Measurements from ENCODE around the gene ACTA2.
A peak's percentile ranks its signal among the peaks of the same experiment; 100 is the strongest.

ACTA2 gene

DNA sequence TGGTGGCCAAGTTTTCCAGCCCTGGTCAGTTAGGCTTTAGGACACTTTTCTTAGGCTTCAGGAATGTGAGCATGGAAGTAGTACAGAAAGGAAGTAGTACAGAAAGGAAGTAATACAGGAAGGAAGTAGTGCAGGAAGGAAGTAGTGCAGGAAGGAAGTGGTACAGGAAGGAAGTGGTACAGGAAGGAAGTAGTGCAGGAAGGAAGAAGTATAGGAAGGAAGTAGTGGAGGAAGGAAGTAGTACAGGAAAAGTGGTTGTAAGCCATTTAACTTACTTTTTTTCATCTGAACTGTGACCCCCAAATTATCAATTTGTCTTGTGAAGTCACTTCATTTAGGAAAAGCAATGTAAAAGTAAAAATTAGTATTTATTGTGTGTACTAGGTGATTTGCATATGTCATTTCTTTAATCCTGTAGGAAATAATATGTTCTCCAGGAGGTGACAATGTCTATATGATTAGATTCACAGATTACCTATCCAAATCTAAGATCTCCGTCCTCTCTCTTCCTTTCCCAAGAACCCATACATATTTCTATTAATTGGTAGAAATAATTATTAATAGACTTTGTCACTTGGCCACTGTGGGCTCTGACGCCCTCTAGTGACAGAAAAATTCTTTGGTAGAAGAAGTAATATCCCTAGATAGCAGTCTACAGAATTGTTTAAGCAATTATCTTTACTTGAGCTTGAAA is 34.1 kb upstream of the ACTA2 start:
- H3K23ac ChIP-seq (ENCODE audit: low read length), result no peak overlapping the region
- no peak overlapping the region for H3K27ac ChIP-seq (ENCODE audit: low read depth, low read length)
- no peak overlapping the region for H2BK5ac ChIP-seq (ENCODE audit: low read length)
- peaks cover 2% of the 10 kb centered on the region for H3K4me1 ChIP-seq (ENCODE audit: control insufficient read depth, low read depth, low read length)
- no peak overlapping the region for H2BK120ac ChIP-seq (ENCODE audit: low read depth, low read length)
- H3K18ac ChIP-seq (ENCODE audit: low read length), result no peak overlapping the region
- no peaks in the 10 kb centered on the region for H3K79me2 ChIP-seq (ENCODE audit: control insufficient read depth, insufficient read depth, low read length)
- H3K4me3 ChIP-seq (ENCODE audit: low read length), result no peak overlapping the region
- H3K4me2 ChIP-seq (ENCODE audit: low read length), result no peak overlapping the region
- no peak overlapping the region for H4K5ac ChIP-seq (ENCODE audit: low read length)
- no peak overlapping the region for H3K56ac ChIP-seq (ENCODE audit: low read length)
- H3K36me3 ChIP-seq (ENCODE audit: control insufficient read depth, insufficient read depth, low read length), result no peaks in the 10 kb centered on the region
- no peak overlapping the region for H2AK5ac ChIP-seq (ENCODE audit: low read length)
- no peaks in the 10 kb centered on the region for H3K79me1 ChIP-seq (ENCODE audit: low read length)
- H3K27me3 ChIP-seq (ENCODE audit: insufficient read depth, low read length, poor library complexity), result no peaks in the 10 kb centered on the region
- DNase-seq, result peak; percentile 29
- no peak overlapping the region for H3K4ac ChIP-seq (ENCODE audit: low read depth, low read length)
- no peak overlapping the region for H3K9ac ChIP-seq (ENCODE audit: low read length)
- H4K8ac ChIP-seq (ENCODE audit: low read depth, low read length), result no peak overlapping the region
- no peak overlapping the region for H2BK15ac ChIP-seq (replicated peaks; ENCODE audit: low read depth)
- no CpG with 5 or more reads among the region's 2 CpGs for WGBS (ENCODE audit: extremely low coverage, insufficient coverage, low lambda C conversion rate)

DNA sequence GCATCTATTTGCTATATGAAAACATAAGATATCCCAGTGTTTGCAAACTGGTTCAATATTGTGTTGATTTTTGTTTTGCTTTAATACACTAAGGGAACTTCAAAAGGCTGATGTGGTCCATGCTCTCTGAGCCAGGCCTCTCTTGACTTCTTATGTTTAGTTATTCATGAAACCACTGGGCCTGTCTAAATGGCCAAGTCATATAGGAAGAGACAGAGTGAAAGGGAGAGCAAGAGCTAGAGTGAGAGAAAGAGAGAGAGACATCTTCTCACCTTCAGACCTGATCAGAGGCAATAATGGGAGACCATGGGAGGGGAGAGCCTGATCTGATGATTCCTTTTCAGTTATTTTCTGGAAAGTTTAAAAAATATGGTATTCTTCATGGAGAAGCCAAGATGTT is 32.0 kb upstream of the ACTA2 start:
- H2BK120ac ChIP-seq (ENCODE audit: low read depth, low read length), result no peak overlapping the region
- H3K23ac ChIP-seq (ENCODE audit: low read length), result no peak overlapping the region
- no peak overlapping the region for H3K56ac ChIP-seq (ENCODE audit: low read length)
- no peak overlapping the region for H2BK15ac ChIP-seq (replicated peaks; ENCODE audit: low read depth)
- H3K9ac ChIP-seq (ENCODE audit: low read length), result no peak overlapping the region
- DNase-seq, result no peak
- H2AK5ac ChIP-seq (ENCODE audit: low read length), result no peak overlapping the region
- H4K8ac ChIP-seq (ENCODE audit: low read depth, low read length), result no peak overlapping the region
- no peak overlapping the region for H3K18ac ChIP-seq (ENCODE audit: low read length)
- H2BK5ac ChIP-seq (ENCODE audit: low read length), result no peak overlapping the region
- H3K36me3 ChIP-seq (ENCODE audit: control insufficient read depth, insufficient read depth, low read length), result no peaks in the 10 kb centered on the region
- H4K5ac ChIP-seq (ENCODE audit: low read length), result no peak overlapping the region
- H3K4ac ChIP-seq (ENCODE audit: low read depth, low read length), result no peak overlapping the region
- no peak overlapping the region for H3K27ac ChIP-seq (ENCODE audit: low read depth, low read length)
- H3K79me1 ChIP-seq (ENCODE audit: low read length), result no peaks in the 10 kb centered on the region
- no peaks in the 10 kb centered on the region for H3K27me3 ChIP-seq (ENCODE audit: insufficient read depth, low read length, poor library complexity)
- no peak overlapping the region for H3K4me3 ChIP-seq (ENCODE audit: low read length)
- H3K4me1 ChIP-seq (ENCODE audit: control insufficient read depth, low read depth, low read length), result peaks cover 2% of the 10 kb centered on the region
- no peak overlapping the region for H3K4me2 ChIP-seq (ENCODE audit: low read length)
- H3K79me2 ChIP-seq (ENCODE audit: control insufficient read depth, insufficient read depth, low read length), result no peaks in the 10 kb centered on the region

DNA sequence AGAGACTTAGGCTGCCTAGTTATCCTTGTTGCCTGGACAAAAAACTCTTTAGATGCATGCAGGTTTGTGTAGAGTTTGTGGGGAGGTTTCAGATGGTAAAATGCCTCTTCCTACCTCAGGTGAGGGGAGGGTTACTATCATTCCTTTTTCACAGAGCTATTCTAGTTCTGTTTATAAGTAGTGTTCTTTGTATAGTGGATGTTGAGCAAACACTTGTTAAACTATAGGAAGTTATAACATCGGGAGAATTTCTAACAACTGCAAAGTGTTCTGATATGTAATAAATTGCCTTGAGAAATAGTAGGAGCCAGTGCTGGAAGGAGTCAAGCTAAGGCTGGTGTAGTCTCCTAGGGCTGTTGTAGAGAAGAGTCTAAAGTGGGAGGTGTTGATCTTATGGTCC is 31.4 kb upstream of the ACTA2 start:
- Histone ChIP-seq H3K56ac (ENCODE audit: low read length) (no peak overlapping the region), H3K9ac (ENCODE audit: low read length) (no peak overlapping the region), H2BK5ac (ENCODE audit: low read length) (no peak overlapping the region), H3K23ac (ENCODE audit: low read length) (no peak overlapping the region), H3K4ac (ENCODE audit: low read depth, low read length) (no peak overlapping the region), H3K4me1 (ENCODE audit: control insufficient read depth, low read depth, low read length) (peaks cover 2% of the 10 kb centered on the region), H4K5ac (ENCODE audit: low read length) (no peak overlapping the region), H3K36me3 (ENCODE audit: control insufficient read depth, insufficient read depth, low read length) (no peaks in the 10 kb centered on the region), H4K8ac (ENCODE audit: low read depth, low read length) (no peak overlapping the region), H2BK120ac (ENCODE audit: low read depth, low read length) (no peak overlapping the region), H3K4me3 (ENCODE audit: low read length) (no peak overlapping the region), H3K27me3 (ENCODE audit: insufficient read depth, low read length, poor library complexity) (no peaks in the 10 kb centered on the region), H3K4me2 (ENCODE audit: low read length) (no peak overlapping the region), H2BK15ac (replicated peaks; ENCODE audit: low read depth) (no peak overlapping the region), H3K79me1 (ENCODE audit: low read length) (no peaks in the 10 kb centered on the region), H3K18ac (ENCODE audit: low read length) (no peak overlapping the region), H3K79me2 (ENCODE audit: control insufficient read depth, insufficient read depth, low read length) (no peaks in the 10 kb centered on the region), H3K27ac (ENCODE audit: low read depth, low read length) (no peak overlapping the region), H2AK5ac (ENCODE audit: low read length) (no peak overlapping the region)
- DNase-seq, result no peak
- WGBS (ENCODE audit: extremely low coverage, insufficient coverage, low lambda C conversion rate), result no CpG with 5 or more reads among the region's 1 CpG

DNA sequence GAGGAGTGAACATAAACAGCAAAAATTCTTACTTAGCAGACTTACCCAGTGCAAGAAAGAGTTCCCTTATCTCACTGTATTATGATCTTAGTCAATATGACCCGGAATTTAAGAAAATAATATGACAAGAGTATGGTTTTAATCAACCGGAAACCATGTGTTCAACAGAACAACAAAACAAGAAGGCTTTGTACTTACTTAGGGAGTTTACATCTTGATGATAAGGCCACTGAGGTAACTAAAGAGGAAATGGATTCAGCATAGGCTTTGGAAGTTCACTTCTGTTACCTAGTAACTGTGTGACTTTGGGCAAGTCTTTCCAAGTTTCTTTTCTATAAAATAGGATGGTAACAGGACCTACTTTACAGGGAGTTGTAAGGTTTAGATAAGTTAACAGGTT is 30.6 kb upstream of the ACTA2 start:
- no peak overlapping the region for H3K4me2 ChIP-seq (ENCODE audit: low read length)
- H3K18ac ChIP-seq (ENCODE audit: low read length), result no peak overlapping the region
- no peaks in the 10 kb centered on the region for H3K79me1 ChIP-seq (ENCODE audit: low read length)
- H3K79me2 ChIP-seq (ENCODE audit: control insufficient read depth, insufficient read depth, low read length), result no peaks in the 10 kb centered on the region
- H3K27ac ChIP-seq (ENCODE audit: low read depth, low read length), result no peak overlapping the region
- WGBS (ENCODE audit: extremely low coverage, insufficient coverage, low lambda C conversion rate), result no CpG with 5 or more reads among the region's 2 CpGs
- H3K4me1 ChIP-seq (ENCODE audit: control insufficient read depth, low read depth, low read length), result peaks cover 2% of the 10 kb centered on the region
- no peak overlapping the region for H3K23ac ChIP-seq (ENCODE audit: low read length)
- H4K5ac ChIP-seq (ENCODE audit: low read length), result no peak overlapping the region
- no peak for DNase-seq
- H3K36me3 ChIP-seq (ENCODE audit: control insufficient read depth, insufficient read depth, low read length), result no peaks in the 10 kb centered on the region
- no peak overlapping the region for H2BK5ac ChIP-seq (ENCODE audit: low read length)
- H3K27me3 ChIP-seq (ENCODE audit: insufficient read depth, low read length, poor library complexity), result no peaks in the 10 kb centered on the region
- no peak overlapping the region for H2BK15ac ChIP-seq (replicated peaks; ENCODE audit: low read depth)
- H3K56ac ChIP-seq (ENCODE audit: low read length), result no peak overlapping the region
- no peak overlapping the region for H3K4ac ChIP-seq (ENCODE audit: low read depth, low read length)
- no peak overlapping the region for H4K8ac ChIP-seq (ENCODE audit: low read depth, low read length)
- no peak overlapping the region for H2AK5ac ChIP-seq (ENCODE audit: low read length)
- H2BK120ac ChIP-seq (ENCODE audit: low read depth, low read length), result no peak overlapping the region
- H3K9ac ChIP-seq (ENCODE audit: low read length), result no peak overlapping the region
- H3K4me3 ChIP-seq (ENCODE audit: low read length), result no peak overlapping the region

DNA sequence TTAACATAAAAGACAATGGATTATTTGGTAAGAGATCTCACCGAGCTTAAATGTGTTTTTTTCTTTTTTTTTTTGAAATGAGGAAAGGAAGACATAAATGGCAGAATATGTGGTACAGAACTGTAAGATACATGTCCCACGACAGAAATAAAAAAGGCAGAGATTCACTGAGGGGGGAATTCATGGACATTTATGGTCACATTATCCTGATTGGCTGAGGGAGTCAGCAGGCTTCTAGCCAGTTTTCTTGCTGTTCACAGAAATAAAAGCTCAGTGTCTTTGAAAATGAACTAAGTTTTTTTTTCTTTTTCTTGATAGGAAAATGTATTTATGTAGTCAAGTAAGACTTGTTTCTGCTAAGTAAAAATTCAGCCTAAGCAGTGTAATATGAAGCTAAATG is 29.8 kb upstream of the ACTA2 start:
- H3K4me1 ChIP-seq (ENCODE audit: control insufficient read depth, low read depth, low read length), result peaks cover 2% of the 10 kb centered on the region
- no peak overlapping the region for H3K23ac ChIP-seq (ENCODE audit: low read length)
- H3K4me3 ChIP-seq (ENCODE audit: low read length), result no peak overlapping the region
- no peak overlapping the region for H2BK15ac ChIP-seq (replicated peaks; ENCODE audit: low read depth)
- H2BK5ac ChIP-seq (ENCODE audit: low read length), result no peak overlapping the region
- no peak overlapping the region for H4K5ac ChIP-seq (ENCODE audit: low read length)
- no peaks in the 10 kb centered on the region for H3K27me3 ChIP-seq (ENCODE audit: insufficient read depth, low read length, poor library complexity)
- H3K9ac ChIP-seq (ENCODE audit: low read length), result no peak overlapping the region
- H3K56ac ChIP-seq (ENCODE audit: low read length), result no peak overlapping the region
- no peaks in the 10 kb centered on the region for H3K79me2 ChIP-seq (ENCODE audit: control insufficient read depth, insufficient read depth, low read length)
- H2AK5ac ChIP-seq (ENCODE audit: low read length), result no peak overlapping the region
- H3K79me1 ChIP-seq (ENCODE audit: low read length), result no peaks in the 10 kb centered on the region
- H3K4me2 ChIP-seq (ENCODE audit: low read length), result no peak overlapping the region
- no peak overlapping the region for H2BK120ac ChIP-seq (ENCODE audit: low read depth, low read length)
- H4K8ac ChIP-seq (ENCODE audit: low read depth, low read length), result no peak overlapping the region
- no peak for DNase-seq
- H3K27ac ChIP-seq (ENCODE audit: low read depth, low read length), result no peak overlapping the region
- H3K36me3 ChIP-seq (ENCODE audit: control insufficient read depth, insufficient read depth, low read length), result no peaks in the 10 kb centered on the region
- no CpG with 5 or more reads among the region's 2 CpGs for WGBS (ENCODE audit: extremely low coverage, insufficient coverage, low lambda C conversion rate)
- H3K4ac ChIP-seq (ENCODE audit: low read depth, low read length), result no peak overlapping the region
- no peak overlapping the region for H3K18ac ChIP-seq (ENCODE audit: low read length)

DNA sequence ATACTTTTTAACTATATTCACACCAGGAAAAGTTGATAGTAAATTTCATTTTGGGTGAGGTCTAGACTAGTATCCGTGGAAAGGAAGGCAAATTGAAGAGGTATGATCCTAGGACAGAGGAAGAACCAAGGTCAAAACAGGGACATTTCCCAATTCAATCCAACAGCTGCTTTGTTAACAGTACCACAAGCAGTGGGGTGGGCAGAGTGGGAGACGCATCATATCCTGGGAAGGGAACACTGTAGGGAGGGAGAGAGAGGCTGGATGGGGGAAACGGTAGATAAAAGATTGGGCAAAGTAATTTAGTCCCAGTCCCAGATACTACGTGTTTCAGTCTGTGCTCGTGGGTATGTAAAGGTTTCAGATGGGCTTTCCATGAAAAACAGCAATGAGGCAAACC is 28.9 kb upstream of the ACTA2 start:
- no peak overlapping the region for H3K4ac ChIP-seq (ENCODE audit: low read depth, low read length)
- H3K27me3 ChIP-seq (ENCODE audit: insufficient read depth, low read length, poor library complexity), result no peaks in the 10 kb centered on the region
- H3K36me3 ChIP-seq (ENCODE audit: control insufficient read depth, insufficient read depth, low read length), result no peaks in the 10 kb centered on the region
- no CpG with 5 or more reads among the region's 5 CpGs for WGBS (ENCODE audit: extremely low coverage, insufficient coverage, low lambda C conversion rate)
- peaks cover 1% of the 10 kb centered on the region for H3K4me1 ChIP-seq (ENCODE audit: control insufficient read depth, low read depth, low read length)
- no peak overlapping the region for H3K18ac ChIP-seq (ENCODE audit: low read length)
- no peak overlapping the region for H2AK5ac ChIP-seq (ENCODE audit: low read length)
- H3K79me1 ChIP-seq (ENCODE audit: low read length), result no peaks in the 10 kb centered on the region
- no peak for DNase-seq
- no peak overlapping the region for H4K8ac ChIP-seq (ENCODE audit: low read depth, low read length)
- no peak overlapping the region for H2BK15ac ChIP-seq (replicated peaks; ENCODE audit: low read depth)
- no peak overlapping the region for H3K4me3 ChIP-seq (ENCODE audit: low read length)
- no peak overlapping the region for H3K27ac ChIP-seq (ENCODE audit: low read depth, low read length)
- H3K23ac ChIP-seq (ENCODE audit: low read length), result no peak overlapping the region
- H3K4me2 ChIP-seq (ENCODE audit: low read length), result no peak overlapping the region
- no peaks in the 10 kb centered on the region for H3K79me2 ChIP-seq (ENCODE audit: control insufficient read depth, insufficient read depth, low read length)
- H3K56ac ChIP-seq (ENCODE audit: low read length), result no peak overlapping the region
- no peak overlapping the region for H2BK5ac ChIP-seq (ENCODE audit: low read length)
- no peak overlapping the region for H2BK120ac ChIP-seq (ENCODE audit: low read depth, low read length)
- H4K5ac ChIP-seq (ENCODE audit: low read length), result no peak overlapping the region
- H3K9ac ChIP-seq (ENCODE audit: low read length), result no peak overlapping the region

Data from mesendoderm (in vitro differentiated cells).